Activated naive CD4-positive, alpha-beta T cell treated with anti-CD3 and anti-CD28 coated beads, Interleukin-2, amount 50 U/mL, for 16 hours (primary cell): ENCODE data around the gene SFPQ.
"Not testable (repeated sequence)": the region's sequence is repeated elsewhere in the genome, so short reads cannot be mapped to it uniquely, and the experiment has no call there.

Experiments
- DNase-seq: peaks from one replicate; pipeline ENCODE4 v3.0.0-alpha.2; 2020

The SFPQ gene

GRCh38 chr1:35187816-35188342 is 5.1 kb downstream of the SFPQ start:
- no peak for DNase-seq

GRCh38 chr1:35186239-35186638 is 6.7 kb downstream of the SFPQ start:
- DNase-seq: no peak

DNA sequence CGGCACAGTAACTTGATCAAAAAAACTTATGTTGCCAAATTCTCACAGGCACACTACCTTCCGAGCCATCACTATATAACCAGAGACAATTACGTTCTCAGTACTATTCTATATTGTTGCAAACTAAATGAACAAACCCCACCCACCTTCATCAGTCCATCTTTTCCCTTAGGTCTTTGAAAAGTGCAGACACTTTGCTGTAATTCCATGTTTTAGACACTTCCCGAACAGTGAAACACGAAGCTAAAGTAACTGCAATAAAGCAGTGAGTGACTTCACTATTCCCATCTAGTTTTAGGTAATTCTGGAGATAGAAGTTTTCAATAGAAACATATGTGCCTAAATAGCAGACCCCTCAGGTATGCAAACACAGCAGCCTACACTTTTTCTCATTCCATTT is 7.7 kb downstream of the SFPQ start:
- no peak for DNase-seq

GRCh38 chr1:35184495-35185199 is 8.3 kb downstream of the SFPQ start:
- no peak for DNase-seq

GRCh38 chr1:35181790-35182455 is 11.0 kb downstream of the SFPQ start:
- DNase-seq: no peak

DNA sequence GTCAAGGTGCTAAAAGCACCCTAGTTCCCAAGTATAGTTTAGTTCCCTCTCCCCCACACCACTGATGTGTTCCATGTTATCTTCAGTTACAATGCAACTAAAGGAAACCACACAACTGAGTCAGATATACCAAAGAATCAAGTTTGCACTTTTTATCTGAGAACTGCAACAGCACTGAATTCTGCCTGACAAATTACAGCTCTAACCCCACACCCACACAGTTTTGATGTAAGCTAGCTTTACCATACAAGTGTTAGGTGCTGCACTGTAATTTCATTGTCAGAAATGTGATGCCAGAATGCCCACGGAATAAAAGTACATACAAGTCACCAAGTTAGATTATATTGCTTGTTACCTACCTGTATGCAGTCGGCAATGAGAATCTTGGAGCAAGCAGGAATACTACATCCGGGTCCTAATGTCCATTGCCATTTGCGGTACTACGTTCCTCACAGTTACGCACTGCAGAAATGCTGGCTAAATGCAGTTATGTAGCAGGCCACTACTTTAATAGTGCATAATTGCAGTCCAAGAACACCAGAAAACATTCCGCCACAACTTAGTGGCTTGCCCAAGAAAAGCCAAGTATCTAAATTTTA is 12.1 kb downstream of the SFPQ start:
- no peak for DNase-seq

- DNase-seq: no peak
These were observed 13.0 kb downstream of the SFPQ start for GRCh38 chr1:35179908-35180307.

GRCh38 chr1:35178874-35179380 is 14.0 kb downstream of the SFPQ start:
- no peak for DNase-seq

DNA sequence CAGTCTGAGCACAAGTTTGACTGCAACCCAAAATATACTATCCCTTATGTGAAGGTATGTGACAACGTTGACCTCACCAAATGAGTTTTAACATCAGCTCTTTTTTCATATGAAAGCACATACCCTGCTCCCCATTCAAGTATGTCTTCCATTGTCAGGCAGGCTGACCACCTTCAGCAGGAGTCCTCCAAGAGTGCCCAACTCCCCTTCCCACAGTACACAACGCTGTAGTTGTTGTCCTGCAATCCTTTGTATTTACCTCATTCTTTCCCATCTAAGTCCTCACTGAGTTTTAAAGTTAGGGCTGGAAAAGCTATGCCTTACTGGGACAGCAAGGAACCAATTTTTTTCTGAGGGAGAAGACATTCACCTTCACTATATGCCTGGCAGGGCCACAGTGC is 14.7 kb downstream of the SFPQ start:
- DNase-seq: no peak

DNA sequence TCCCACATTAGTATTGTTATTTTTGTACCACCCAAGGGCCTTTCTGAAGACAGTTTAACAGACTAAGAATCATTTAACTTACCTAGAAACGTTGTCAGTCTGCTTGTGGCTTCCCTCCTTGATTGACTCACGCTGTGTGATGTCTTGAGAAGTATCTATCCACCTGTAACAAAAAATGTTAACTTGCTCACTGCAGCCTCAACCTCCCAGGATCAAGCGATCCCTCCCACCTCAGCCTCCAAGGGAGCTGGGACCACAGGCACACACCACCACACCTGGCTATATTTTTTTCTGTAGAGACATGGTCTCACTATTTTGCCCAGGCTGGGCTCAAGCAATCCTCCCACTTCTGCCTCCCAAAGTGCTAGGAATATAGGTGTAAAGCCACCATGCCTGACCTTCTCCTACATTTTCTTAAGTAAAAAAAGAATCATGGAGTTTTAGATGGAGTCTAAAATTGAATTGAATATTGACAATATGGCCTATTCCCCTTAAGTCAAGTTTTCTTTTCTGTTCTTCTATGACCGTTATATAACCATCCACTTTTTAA is 15.6 kb downstream of the SFPQ start:
- DNase-seq: no peak

GRCh38 chr1:35175602-35176001 is 17.3 kb downstream of the SFPQ start:
- no peak for DNase-seq

- no peak for DNase-seq
These were observed 17.8 kb downstream of the SFPQ start for GRCh38 chr1:35175098-35175576.

DNA sequence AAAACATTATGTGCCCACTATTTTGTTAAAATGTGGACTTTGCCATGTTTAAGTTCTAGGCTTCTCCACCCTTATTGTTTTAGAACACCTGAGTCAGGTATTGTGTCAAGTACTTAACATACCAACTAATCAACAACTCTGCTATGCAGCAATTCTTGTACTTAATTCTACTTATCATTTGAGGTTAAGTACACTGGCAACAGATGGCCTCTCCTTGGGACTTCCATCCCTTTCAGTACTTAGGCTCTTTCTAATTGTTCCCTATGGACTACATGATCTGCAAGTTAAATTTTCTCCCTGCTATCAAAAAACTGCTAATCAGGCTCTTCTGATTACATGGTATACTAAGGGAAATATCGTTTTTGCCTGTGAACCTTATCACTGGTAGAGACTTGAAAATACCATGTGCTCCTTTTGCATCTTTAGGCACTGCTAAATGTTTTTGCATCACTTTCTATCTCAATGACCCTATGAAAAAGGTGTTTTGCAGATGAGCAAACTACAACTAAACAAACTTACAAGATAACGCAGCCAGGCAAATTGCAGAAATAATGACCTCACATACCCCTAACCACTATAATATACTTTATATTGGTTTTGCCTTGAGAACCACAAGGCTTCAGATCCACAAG is 18.9 kb downstream of the SFPQ start:
- no peak for DNase-seq

- DNase-seq: no peak
These were observed 19.5 kb downstream of the SFPQ start for GRCh38 chr1:35173491-35173890.

DNA sequence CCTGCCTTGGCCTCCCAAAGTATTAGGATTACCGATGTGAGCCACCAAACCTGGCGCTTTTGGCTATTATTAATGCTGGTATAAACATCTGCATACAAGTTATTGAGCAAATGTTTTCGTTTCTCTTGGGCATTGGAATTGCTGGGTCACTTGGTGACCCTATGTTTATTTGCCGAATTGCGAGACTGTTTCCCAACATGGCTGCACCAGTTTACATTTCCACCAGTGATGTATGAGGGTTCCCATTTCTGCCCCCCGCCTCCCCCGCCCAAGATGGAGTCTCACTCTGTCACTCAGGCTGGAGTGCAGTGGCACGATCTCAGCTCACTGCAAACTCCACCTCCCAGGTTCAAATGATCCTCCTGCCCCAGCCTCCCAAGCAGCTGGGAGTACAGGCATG is 20.9 kb downstream of the SFPQ start:
- no peak for DNase-seq

GRCh38 chr1:35171579-35171978 is 21.4 kb downstream of the SFPQ start:
- no peak for DNase-seq

DNA sequence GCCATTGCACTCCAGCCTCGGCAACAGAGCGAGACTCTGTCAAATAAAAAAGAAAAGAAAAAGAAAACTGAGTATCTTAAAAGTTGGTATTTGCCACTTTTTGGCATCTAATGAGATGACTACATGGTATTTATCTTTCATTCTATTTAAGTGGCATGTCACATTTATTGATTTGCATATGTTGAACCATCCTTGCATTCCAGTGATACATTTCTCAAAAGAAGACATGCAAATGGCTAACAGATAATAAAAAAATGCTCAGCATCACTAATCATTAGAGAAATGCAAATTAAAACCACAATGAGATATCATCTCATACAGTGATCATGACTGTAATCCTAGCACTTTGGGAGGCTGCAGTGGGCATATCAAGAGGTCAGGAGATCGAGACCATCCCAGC is 28.1 kb downstream of the SFPQ start:
- DNase-seq: no peak

DNA sequence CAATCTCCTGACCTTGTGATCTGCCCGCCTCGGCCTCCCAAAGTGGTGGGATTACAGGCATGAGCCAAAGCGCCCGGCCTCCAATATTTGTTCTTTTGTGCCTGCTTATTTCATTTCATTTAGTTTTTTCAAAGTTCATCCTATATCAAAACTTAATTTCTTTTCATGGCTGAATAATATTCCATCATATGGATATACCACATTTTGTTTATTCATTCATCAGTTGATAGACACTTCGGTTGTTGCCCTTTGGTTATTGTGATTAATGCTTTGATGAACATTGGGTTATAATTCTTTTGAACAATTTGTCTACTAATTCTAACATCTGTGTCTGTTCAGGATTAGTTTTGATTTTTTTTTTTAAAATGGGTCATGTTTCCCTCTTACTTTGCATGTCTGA is 41.7 kb downstream of the SFPQ start:
- DNase-seq: no peak

GRCh38 chr1:35145892-35146549 is 46.9 kb downstream of the SFPQ start:
- DNase-seq: not testable (repeated sequence)

DNA sequence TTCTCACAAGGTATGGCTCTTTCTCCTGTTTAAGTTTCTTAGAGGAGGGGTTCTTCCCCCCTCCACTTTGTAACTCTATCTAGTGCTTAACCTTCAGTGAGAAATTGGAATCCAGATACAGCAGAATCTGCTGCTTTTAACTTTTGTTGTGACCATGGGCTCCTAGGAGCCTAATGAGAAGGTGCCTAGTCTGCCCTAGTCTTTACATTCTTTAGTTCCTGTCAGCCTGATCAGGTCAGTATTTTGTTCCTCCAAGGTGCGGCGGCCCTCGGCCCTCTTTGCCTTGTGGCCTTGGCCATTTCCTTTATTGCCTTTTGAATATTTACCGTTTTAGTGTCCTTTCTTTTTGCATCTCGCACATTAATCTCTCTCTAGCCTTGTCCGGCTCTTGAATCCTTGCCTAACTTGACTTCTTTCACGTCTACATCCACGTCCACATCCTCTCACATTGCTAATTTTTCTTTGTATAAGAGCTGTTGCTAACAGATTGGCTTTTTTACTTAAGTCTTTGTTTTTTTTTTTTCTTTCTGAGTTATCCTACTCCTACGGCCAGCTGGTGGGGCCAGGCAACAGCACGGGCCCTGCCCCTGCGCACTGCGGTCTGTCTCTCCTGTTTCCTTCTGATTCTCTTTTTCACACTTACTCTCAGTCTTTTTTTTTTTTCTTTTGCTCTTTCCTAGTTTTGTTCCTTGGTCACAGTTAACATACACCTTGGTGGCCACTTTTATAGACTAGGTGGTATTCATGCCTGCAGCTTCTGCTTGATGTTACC is 49.0 kb downstream of the SFPQ start:
- DNase-seq: no peak

DNA sequence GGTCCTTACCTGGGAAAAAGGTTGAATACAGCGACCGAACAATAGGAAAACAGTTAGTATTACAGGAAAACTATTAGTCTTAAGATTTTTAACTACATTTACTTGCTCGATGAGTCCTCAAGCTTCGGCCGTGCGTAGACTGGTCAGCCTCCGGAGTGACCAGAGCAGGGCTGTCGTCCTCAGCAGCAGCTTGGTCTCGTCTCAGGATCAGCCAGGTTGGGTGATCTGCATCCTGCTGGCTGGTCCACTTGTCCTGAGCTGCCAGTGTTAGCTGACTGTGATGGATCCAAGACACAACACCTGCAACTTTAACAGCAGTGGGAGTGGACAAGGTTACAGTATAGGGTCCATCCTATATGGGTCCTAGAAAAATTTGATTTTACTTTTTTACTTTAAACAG is 50.2 kb downstream of the SFPQ start:
- not testable (repeated sequence) for DNase-seq

- DNase-seq: not testable (repeated sequence)
These were observed 50.7 kb downstream of the SFPQ start for GRCh38 chr1:35142294-35142693.
